Stomach (tissue), 19 donors: ENCODE results near the gene CFAP54. TPM values are rescaled to one million over a fixed set of nuclear protein-coding genes. Genes with fewer than 3 reads are reported as not detected.

ENCODE experiments used
- DNase-seq, 2 donors: peaks; one replicate each; pipeline versions ENCODE4 v3.0.0 to v3.0.0-alpha.2; 2013 to 2019
- H3K27ac ChIP-seq, 5 donors: fragments of 200-600 bp in 4 of 5; sonication (generic) in 4 of 5; one replicate each; pipeline ENCODE4 v1.5.1; 2013 to 2019; ENCODE audit warnings: mild to moderate bottlenecking in 1 of 5, moderate library complexity in 1 of 5
- H3K27me3 ChIP-seq, 3 donors: fragments of 200-600 bp; sonication (generic); one replicate each; pipeline ENCODE4 v1.5.1; 2017 to 2019; ENCODE audit warnings: mixed run types in 1 of 3
- H3K36me3 ChIP-seq, 4 donors: fragments of 200-600 bp; sonication (generic); 1 replicate in 3 of 4; 2 replicates in 1 of 4; pipeline ENCODE4 v1.5.1; 2016 to 2019
- H3K4me1 ChIP-seq, 4 donors: fragments of 200-600 bp; sonication (generic); one replicate each; pipeline ENCODE4 v1.5.1; 2016 to 2019
- H3K4me3 ChIP-seq, 4 donors: fragments of 200-600 bp; sonication (generic) in 3 of 4; one replicate each; pipeline ENCODE4 v1.5.1; 2016 to 2019; ENCODE audit warnings: mild to moderate bottlenecking in 1 of 4
- H3K9me3 ChIP-seq, 4 donors: fragments of 200-600 bp; sonication (generic); one replicate each; pipeline ENCODE4 v1.5.1; 2016 to 2019
- EP300 ChIP-seq: sonication (generic); formaldehyde crosslinking; IDR thresholded peaks from one replicate; pipeline ENCODE4 v1.6.1; 2017; ENCODE audit warnings: antibody characterized with exemption
- POLR2A ChIP-seq, 4 donors: fragments of 450-650 bp; IDR thresholded peaks; one replicate each; pipeline ENCODE4 v1.6.1; 2016; ENCODE audit warnings: antibody characterized with exemption in 4 of 4, control low read depth in 2 of 4, mild to moderate bottlenecking in 1 of 4, moderate library complexity in 1 of 4
- POLR2AphosphoS5 ChIP-seq, 3 donors: sonication (generic); formaldehyde crosslinking; IDR thresholded peaks; one replicate each; pipeline ENCODE4 v1.6.1; 2016; ENCODE audit warnings: antibody characterized with exemption in 3 of 3
- WGBS, 5 donors: extraction: QIAGEN DNeasy Blood & Tissue Kit in 3 of 5; methylation state at CpG; one replicate each; pipeline versions ENCODE4 v1.1.5 to v1.1.7; 2013 to 2018; 5-methylcytosine and 5-hydroxymethylcytosine counted together
- intact Hi-C: fragments of 100-400 bp; cut with DNase I; formaldehyde crosslinking; loops from one replicate; pipeline ENCODE4 v1.15.1; 2023; ENCODE audit warnings: low total_unique reads
- long read RNA-seq, 10 donors: transcript quantifications; one replicate each; lab custom pipeline, GENCODE V29; 2026
- polyA plus RNA-seq, 3 donors: library from polyadenylated mRNA; stranded (reverse); fragments of 200-250 nt; gene quantifications; one replicate each; pipeline ENCODE4 v1.2.3, GENCODE V29; 2013
- total RNA-seq, 5 donors: library from RNA; depleted of rRNA; stranded (reverse); fragments of >200 nt; gene quantifications; one replicate each; pipeline versions ENCODE4 v1.1.0 to v1.2.3, GENCODE V29; 2014 to 2016
- TF ChIP-seq, protein P1 (sequence below), 7 experiments: fragments of 450-650 bp in 4 of 7; fragments of 200-600 bp in 3 of 7; sonication (generic) in 3 of 7; IDR thresholded peaks; one replicate each; pipeline ENCODE4 v1.5.1; 2016 to 2019; ENCODE audit warnings: antibody characterized with exemption in 7 of 7, control low read depth in 2 of 7, mild to moderate bottlenecking in 1 of 7
- donor health status: healthy with polysubstance abuse.
- donor health status: Bipolar disorder and iron deficiency.
- donor health status: healthy.

Gene CFAP54, protein sequence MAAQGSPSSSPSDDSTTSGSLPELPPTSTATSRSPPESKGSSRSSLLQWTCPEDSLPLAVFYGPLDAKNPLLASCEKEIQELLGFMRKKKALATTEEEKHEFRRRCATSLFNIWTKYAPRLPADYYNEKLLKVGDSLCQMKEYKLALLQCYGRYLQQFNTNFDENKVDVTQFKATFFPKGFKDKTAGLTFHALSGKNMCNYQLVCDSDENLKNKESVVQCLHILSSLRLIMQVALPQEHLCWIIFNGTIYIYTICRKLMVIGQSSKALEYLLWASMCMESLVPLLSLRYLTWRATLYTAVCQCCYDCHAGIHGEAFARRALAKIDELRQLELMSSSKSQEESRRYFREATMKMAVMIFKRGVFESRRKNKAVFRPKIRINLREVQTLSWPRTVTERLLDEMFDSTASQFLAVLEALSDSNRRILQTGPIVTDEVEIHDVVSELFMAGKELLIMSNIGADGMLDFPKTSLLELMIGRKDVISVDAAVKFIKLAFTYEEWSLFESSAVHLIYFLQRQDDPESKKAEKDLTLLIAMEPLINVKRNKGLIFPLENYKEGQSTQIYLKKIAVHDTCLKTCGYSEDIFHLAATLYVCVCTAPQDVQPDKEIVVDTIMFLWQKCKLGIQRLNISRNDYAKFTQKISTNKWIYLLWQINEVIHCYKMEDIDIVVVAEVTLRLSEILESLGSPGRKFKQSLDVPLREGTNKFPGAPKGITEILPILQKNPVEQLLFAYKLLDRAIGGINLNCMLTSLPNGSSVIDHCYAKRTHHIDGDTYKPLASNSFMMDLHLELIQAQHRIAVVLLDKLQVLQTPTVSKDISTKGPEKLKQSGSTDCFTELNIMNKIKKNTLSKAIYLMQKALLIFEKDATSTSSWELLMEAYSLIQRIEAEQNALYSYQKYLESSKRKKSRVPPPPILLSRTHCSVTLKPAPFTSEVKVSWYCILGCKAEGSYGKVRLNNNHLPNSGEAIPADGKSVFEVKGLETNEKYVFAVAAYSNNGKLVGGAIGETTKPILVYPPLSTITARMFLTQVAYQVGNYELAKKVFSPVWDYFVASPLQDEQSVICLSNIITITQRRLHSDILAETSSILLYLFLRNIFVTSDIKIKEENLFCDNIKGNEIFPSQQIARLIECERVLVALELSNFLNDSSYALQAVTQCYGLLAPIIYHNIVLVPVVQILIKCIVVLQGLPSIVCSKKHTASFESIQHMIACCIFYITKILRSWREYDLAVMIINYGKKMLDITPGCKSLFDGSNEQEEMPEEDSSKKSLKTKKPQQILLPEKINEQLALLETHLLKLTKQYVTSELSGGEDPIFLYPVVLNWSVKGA (N-terminal part only)
- 10 to 100 TPM in 1 of 5 donors, 1 to 10 TPM in 3, not detected in 1; 2.6 to 36.6 (median 3.8) TPM for total RNA-seq
- under 1 TPM in 2 of 3 donors, not detected in 1; 0.08 to 0.25 TPM for polyA plus RNA-seq
- long read RNA-seq, donor 1, result 0 reads
- long read RNA-seq, donor 2, result 0 reads
- long read RNA-seq, donor 3, result 0 reads
- long read RNA-seq, donor 4, result 0 reads
- long read RNA-seq, donor 5, result 0 reads
- long read RNA-seq, donor 6, result 0 reads
- long read RNA-seq, donor 7, result 0 reads
- long read RNA-seq, donor 8, result 0 reads
- long read RNA-seq, donor 9, result 0 reads
- long read RNA-seq, donor 10, result 0 reads

DNA sequence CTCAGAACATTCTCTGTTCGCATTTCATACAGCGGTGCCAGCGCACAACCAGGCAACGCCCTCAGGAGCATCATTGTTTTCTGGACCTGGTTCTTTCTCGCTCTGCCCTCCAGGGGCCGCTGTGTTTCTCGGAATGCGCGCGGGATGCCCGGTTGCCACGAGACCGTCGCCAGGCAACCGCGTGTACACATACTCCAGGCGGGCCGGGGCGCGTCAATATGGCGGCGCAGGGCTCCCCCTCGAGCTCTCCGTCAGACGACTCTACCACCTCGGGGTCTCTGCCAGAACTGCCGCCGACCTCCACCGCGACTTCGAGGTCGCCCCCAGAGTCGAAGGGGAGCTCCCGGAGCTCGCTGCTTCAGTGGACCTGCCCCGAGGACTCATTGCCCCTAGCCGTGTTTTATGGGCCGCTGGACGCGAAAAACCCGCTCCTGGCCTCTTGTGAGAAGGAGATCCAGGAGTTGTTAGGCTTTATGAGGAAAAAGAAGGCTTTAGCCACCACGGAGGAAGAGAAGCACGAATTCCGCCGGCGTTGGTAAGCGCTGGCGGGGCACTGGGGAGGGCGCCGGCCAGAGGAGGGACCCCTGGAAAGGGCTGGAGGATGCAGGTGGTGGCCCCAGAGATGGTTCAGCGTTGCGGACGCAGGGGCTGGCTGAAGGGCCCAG lies at the start of gene CFAP54:
Gene CFAP54 (plus strand): TSS at position 186 of the 665 bp plus-strand sequence. CDS start 33 bp downstream, at position 219.
- no peaks in the 10 kb centered on the region for H3K9me3 ChIP-seq
- peak within 1 kb of the TSS in 4 of 5 donors; percentile 42 to 84 (median 66) for H3K27ac ChIP-seq
- intact Hi-C loops, result no loop called here
- H3K4me3 ChIP-seq, result peak within 1 kb of the TSS; percentile 55 to 71 (median 64)
- peak; percentile 94 to 98 for DNase-seq
- no peak for TF ChIP-seq POLR2A (IDR thresholded peaks at IDR 0.05)
- peak; percentile 9 to 85 (median 13) for TF ChIP-seq POLR2AphosphoS5 (IDR thresholded peaks at IDR 0.05)
- TF ChIP-seq, protein P1, sequence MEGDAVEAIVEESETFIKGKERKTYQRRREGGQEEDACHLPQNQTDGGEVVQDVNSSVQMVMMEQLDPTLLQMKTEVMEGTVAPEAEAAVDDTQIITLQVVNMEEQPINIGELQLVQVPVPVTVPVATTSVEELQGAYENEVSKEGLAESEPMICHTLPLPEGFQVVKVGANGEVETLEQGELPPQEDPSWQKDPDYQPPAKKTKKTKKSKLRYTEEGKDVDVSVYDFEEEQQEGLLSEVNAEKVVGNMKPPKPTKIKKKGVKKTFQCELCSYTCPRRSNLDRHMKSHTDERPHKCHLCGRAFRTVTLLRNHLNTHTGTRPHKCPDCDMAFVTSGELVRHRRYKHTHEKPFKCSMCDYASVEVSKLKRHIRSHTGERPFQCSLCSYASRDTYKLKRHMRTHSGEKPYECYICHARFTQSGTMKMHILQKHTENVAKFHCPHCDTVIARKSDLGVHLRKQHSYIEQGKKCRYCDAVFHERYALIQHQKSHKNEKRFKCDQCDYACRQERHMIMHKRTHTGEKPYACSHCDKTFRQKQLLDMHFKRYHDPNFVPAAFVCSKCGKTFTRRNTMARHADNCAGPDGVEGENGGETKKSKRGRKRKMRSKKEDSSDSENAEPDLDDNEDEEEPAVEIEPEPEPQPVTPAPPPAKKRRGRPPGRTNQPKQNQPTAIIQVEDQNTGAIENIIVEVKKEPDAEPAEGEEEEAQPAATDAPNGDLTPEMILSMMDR (IDR thresholded peaks at IDR 0.05), result peak in 5 of 7 experiments; percentile 73 to 90 (median 79)
- peak; percentile 71 for TF ChIP-seq EP300
- 1 to 5% (median 2%) methylated on average over 26 to 53 of the region's 53 CpGs for WGBS, 5 donors
- H3K27me3 ChIP-seq, result peaks cover 0 to 4% (median 0%) of the 10 kb centered on the region in 3 donors
- peaks cover 5 to 18% (median 10%) of the 10 kb centered on the region in 4 donors for H3K4me1 ChIP-seq
- no peaks in the 10 kb centered on the region for H3K36me3 ChIP-seq

DNA sequence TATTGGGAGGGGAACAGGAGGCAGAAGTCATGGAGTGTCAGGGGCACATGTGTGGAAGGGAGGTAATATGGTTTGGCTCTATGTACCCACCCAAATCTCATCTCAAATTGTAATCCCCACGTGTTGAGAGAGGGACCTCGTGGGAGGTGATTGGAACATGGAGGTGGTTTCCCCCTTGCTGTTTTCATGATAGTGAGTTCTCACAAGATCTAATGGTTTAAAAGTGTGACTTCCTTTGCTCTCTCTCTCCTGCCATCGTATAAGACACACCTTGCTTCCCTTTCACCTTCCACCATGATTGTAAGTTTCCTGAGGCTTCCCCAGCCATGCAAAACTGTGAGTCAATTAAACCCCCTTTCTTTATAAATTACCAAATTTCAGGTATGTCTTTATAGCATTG lies 47.6 kb upstream of the CFAP54 start:
- Histone ChIP-seq H3K27ac (no peak overlapping the region), H3K4me3 (no peak overlapping the region), H3K27me3 (no peaks in the 10 kb centered on the region), H3K9me3 (no peaks in the 10 kb centered on the region), H3K4me1 (peaks cover 0 to 23% (median 3%) of the 10 kb centered on the region in 4 donors), H3K36me3 (no peaks in the 10 kb centered on the region)
- no peak for TF ChIP-seq POLR2A (IDR thresholded peaks at IDR 0.05)
- DNase-seq, result no peak
- 65 to 76% (median 71%) methylated on average over 3 of the region's 3 CpGs for WGBS, 5 donors
- intact Hi-C loops, result no loop called here

DNA sequence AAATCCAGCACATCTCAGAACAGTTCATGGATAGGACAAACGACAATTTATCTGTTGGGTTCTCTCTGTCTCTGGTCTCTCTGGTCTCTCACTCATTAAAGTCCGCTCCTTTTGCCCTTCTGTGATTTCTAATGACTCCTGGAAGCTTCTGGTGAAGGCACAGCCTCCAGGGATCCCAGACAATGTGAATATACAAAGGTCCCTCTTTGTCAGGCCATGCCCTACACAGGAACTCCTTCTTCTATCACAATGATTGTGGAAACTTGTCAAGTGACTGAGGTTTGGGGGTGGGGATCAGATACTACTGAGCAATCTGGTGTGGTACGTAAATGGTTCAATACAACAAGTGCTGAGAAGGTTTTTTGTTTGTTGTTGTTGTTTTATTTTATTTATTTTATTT lies 46.5 kb upstream of the CFAP54 start:
- H3K27me3 ChIP-seq, result no peaks in the 10 kb centered on the region
- intact Hi-C loops, result no loop called here
- H3K4me3 ChIP-seq, result no peak overlapping the region
- TF ChIP-seq POLR2A (IDR thresholded peaks at IDR 0.05) (no peak), EP300 (no peak), POLR2AphosphoS5 (IDR thresholded peaks at IDR 0.05) (no peak)
- TF ChIP-seq, protein P1 (IDR thresholded peaks at IDR 0.05), result no peak
- no peaks in the 10 kb centered on the region for H3K9me3 ChIP-seq
- H3K4me1 ChIP-seq, result peaks cover 0 to 12% (median 2%) of the 10 kb centered on the region in 4 donors
- WGBS, 5 donors, result 86 to 95% (median 91%) methylated on average over 3 of the region's 3 CpGs
- no peak for DNase-seq
- H3K27ac ChIP-seq, result no peak overlapping the region
- H3K36me3 ChIP-seq, result no peaks in the 10 kb centered on the region

DNA sequence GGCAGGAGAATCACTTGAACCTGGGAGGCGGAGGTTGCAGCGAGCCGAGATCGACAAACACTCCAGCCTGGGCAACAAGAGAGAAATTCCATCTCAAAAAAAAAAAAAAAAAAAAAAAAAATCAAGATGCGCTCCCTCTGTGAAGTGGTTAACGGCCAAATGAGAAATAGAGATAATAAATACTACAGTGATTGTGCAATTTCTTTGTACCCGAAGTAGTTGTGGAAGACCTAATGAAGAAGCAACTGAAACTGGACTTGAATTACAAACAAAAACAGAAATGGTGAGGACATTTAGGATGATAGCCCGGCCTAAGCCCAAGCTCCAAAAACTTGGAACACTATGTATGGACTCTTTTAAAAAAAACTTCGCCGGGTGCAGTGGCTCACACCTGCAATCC lies 45.0 kb upstream of the CFAP54 start:
- DNase-seq, result no peak
- TF ChIP-seq EP300 (no peak), POLR2A (IDR thresholded peaks at IDR 0.05) (no peak), POLR2AphosphoS5 (IDR thresholded peaks at IDR 0.05) (no peak)
- TF ChIP-seq, protein P1 (IDR thresholded peaks at IDR 0.05), result no peak
- Histone ChIP-seq H3K27ac (no peak overlapping the region), H3K27me3 (no peaks in the 10 kb centered on the region), H3K36me3 (no peaks in the 10 kb centered on the region), H3K9me3 (no peaks in the 10 kb centered on the region), H3K4me1 (peaks cover 0 to 12% (median 0%) of the 10 kb centered on the region in 4 donors), H3K4me3 (no peak overlapping the region)
- 93 to 97% (median 95%) methylated on average over 10 of the region's 10 CpGs for WGBS, 5 donors
- intact Hi-C loops, result no loop called here
